ENCODE measurements around the gene TUBB2A. TPM values are rescaled to one million over a fixed set of nuclear protein-coding genes. Genes with fewer than 3 reads are reported as not detected.
A peak's percentile ranks its signal among the peaks of the same experiment; 100 is the strongest.

TUBB2A gene
- total RNA-seq, 1 experiment from 2014 or later: 49.9 TPM

GRCh38 chr6:3162067-3162497, 4.7 kb upstream of the TUBB2A start:
- POLR2A ChIA-PET: interaction anchor here (0.6 to 1.1 kb wide), 4 partner anchors 9 to 77 kb away, joined by 3 read pairs; no protein-coding TSS in a partner anchor
- H3K4me2 ChIP-seq (ENCODE audit: low read length): peak overlapping the region; percentile 95
- DNase-seq (ENCODE audit: low read depth, low spot score) (no peak), ATAC-seq (no peak)
- H3K9ac ChIP-seq (ENCODE audit: low read length): peak overlapping the region; percentile 77
- H3K4me3 ChIP-seq (replicated peaks in 1 of 2; ENCODE audit: low read depth in 1 of 2, low read length in 2 of 2): peak overlapping the region in 1 of 2 experiments; percentile 71; a peak in 3 of 4 replicates
- H3K27me3 ChIP-seq (ENCODE audit: insufficient read depth, low read length): no peaks in the 10 kb centered on the region
- no peaks in the 10 kb centered on the region for H3K9me2 ChIP-seq (ENCODE audit: insufficient read depth)
- no peak overlapping the region for H2AFZ ChIP-seq (ENCODE audit: low read depth, low read length, poor library complexity, severe bottlenecking)
- peaks cover 19 to 75% of the 10 kb centered on the region in 2 experiments for H3K4me1 ChIP-seq (ENCODE audit: control insufficient read depth in 1 of 2, insufficient read depth in 2 of 2, low read length in 2 of 2)
- H3K36me3 ChIP-seq (ENCODE audit: control insufficient read depth in 1 of 2, insufficient read depth in 2 of 2, low read length in 2 of 2): no peaks in the 10 kb centered on the region
- intact Hi-C loops (cut with micrococcal nuclease): no loop called here
- no peaks in the 10 kb centered on the region for H3K9me3 ChIP-seq (ENCODE audit: control insufficient read depth in 1 of 2, insufficient read depth in 1 of 2, low read depth in 1 of 2, low read length in 2 of 2)
- RAD21 ChIA-PET (ENCODE audit: low non-redundant PET in 1 of 2, low total read pairs in 2 of 2, uncharacterized antibody in 2 of 2, unreplicated experiment in 2 of 2): interaction anchor here in 1 of 2 experiments (1.1 kb wide), 1 partner anchor 89 kb away, joined by 3 read pairs; no protein-coding TSS in a partner anchor
- BruUV-seq (replicated peaks): no TSS peak
- TF ChIP-seq CBX3 (IDR thresholded peaks at IDR 0.05; ENCODE audit: low read depth) (no peak), YY1 (IDR thresholded peaks at IDR 0.05; ENCODE audit: extremely low read depth, insufficient replicate concordance, low read depth, low read length) (no peak), POLR2A (IDR thresholded peaks at IDR 0.05; ENCODE audit: borderline replicate concordance, extremely low read depth, insufficient read depth, insufficient read length) (no peak), REST (IDR thresholded peaks at IDR 0.05; ENCODE audit: low read depth) (no peak), ZNF274 (IDR thresholded peaks at IDR 0.05; ENCODE audit: low read depth, low read length) (no peak), SRF (IDR thresholded peaks at IDR 0.05; ENCODE audit: low read depth) (no peak), ZFX (IDR thresholded peaks at IDR 0.05) (no peak), SIN3A (IDR thresholded peaks at IDR 0.05; ENCODE audit: low read depth) (no peak), TCF7L2 (IDR thresholded peaks at IDR 0.05; ENCODE audit: borderline replicate concordance, extremely low read depth, insufficient read depth, insufficient read length) (no peak), EZH2 (IDR thresholded peaks at IDR 0.05) (no peak), EGR1 (IDR thresholded peaks at IDR 0.05; ENCODE audit: low read depth) (no peak), MAX (IDR thresholded peaks at IDR 0.05) (no peak), POLR2AphosphoS5 (IDR thresholded peaks at IDR 0.05; ENCODE audit: low read depth, low read length) (no peak; the same call in 1 of the 2 replicates), ZBTB33 (IDR thresholded peaks at IDR 0.05; ENCODE audit: extremely low read depth, insufficient replicate concordance, low read length) (no peak), ELF1 (IDR thresholded peaks at IDR 0.05; ENCODE audit: borderline replicate concordance, low read depth) (no peak), SP1 (IDR thresholded peaks at IDR 0.05; ENCODE audit: low read depth) (no peak)
- H3K79me2 ChIP-seq (ENCODE audit: insufficient read depth, low read length): peaks cover 2% of the 10 kb centered on the region; the same call in 1 of the 2 replicates
- no peaks in the 10 kb centered on the region for H4K20me1 ChIP-seq (ENCODE audit: insufficient read depth)
- peak overlapping the region; percentile 86; the same call in 1 of the 2 replicates for H3K27ac ChIP-seq (ENCODE audit: low read depth, low read length)
- CTCF ChIA-PET: interaction anchor here (1.9 kb wide), 1 partner anchor 89 kb away, joined by 7 read pairs; no protein-coding TSS in a partner anchor
